Nucleus accumbens (tissue), 56 donors: ENCODE results near the gene SLC25A43.
"Not testable (repeated sequence)": the region's sequence is repeated elsewhere in the genome, so short reads cannot be mapped to it uniquely, and the experiment has no call there.

ENCODE experiments used
- DNase-seq, 56 donors: peaks; one replicate each; lab custom pipeline; 2025; lab: John Stamatoyannopoulos, UW

Gene SLC25A43

GRCh38 chrX:119493851-119494495 is 94.8 kb downstream of the SLC25A43 start:
- not testable (repeated sequence) for DNase-seq

- no peak for DNase-seq
Measured at GRCh38 chrX:119495734-119496726, 96.9 kb downstream of the SLC25A43 start.

DNA sequence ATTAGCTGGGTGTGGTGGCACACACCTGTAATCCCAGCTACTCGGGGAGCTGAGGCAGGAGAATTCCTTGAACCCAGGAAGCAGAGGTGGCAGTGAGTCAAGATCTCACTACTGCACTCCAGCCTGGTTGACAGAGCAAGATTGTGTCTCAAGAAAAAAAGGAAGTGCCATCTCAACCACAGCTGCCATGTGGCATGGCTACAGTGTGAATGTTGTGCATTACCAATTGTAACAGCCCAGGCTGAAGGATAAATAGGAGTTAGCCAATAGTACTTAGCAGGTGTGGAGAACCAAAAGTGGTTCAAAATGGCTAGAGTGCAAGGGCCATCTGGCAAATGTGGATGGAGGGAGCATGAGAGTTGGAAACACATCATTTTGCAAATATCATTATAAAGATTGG is 98.0 kb downstream of the SLC25A43 start:
- DNase-seq, result no peak

GRCh38 chrX:119500061-119500800 is 101.1 kb downstream of the SLC25A43 start:
- DNase-seq, result no peak

GRCh38 chrX:119501511-119502148 is 102.5 kb downstream of the SLC25A43 start:
- no peak for DNase-seq

DNA sequence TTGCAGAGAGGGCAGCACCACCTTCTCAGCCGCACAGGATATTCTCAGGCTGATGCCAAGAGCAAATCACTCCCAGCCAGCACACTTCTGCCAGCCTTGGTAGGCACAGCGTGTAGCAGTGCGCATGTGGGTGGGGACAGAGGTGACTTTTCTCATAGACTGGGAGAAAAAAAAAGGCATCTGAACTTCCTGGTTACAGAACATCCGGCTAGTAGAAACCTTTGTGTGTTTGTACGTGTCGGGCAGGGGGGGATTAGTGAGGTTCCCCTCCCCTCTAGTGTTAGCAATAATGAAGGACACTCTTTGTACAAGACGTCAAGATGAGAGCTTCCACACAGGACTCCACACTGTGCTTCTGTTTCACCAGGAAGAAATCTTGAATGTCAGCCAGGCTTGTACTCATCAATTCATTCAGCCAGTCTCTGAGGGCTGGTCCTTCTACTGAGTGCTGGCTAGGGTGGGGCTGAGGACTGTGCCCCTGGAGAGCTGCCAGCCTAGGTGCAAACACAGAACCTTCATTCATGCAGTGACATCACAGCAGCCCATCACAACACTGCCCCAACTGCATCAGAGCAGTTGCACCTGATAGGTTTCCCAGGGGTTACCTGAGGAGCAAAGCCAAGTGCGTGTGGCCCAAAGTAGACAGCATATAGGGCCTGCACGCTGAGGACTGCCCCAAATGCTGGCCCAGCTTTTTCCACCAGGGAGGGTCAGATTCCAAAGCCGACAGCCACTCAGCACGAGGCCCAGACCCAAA is 103.8 kb downstream of the SLC25A43 start:
- DNase-seq, result peak in 17 of 56 donors; percentile 0 to 23 (median 3)

GRCh38 chrX:119503484-119503861 is 104.3 kb downstream of the SLC25A43 start:
- DNase-seq, result peak in 1 of 56 donors; percentile 2
